ENCODE data around the gene EFR3B.
"Not testable (repeated sequence)": the region's sequence is repeated elsewhere in the genome, so short reads cannot be mapped to it uniquely, and the experiment has no call there.

The EFR3B gene

GRCh38 chr2:25104736-25105135 is 62.9 kb downstream of the EFR3B start:
- no peak for DNase-seq (ENCODE audit: low read depth)

GRCh38 chr2:25105336-25106085 is 63.6 kb downstream of the EFR3B start:
- peak; percentile 18 for DNase-seq (ENCODE audit: low read depth)

GRCh38 chr2:25109822-25110221 is 67.9 kb downstream of the EFR3B start:
- DNase-seq (ENCODE audit: low read depth): no peak

- no peak for DNase-seq (ENCODE audit: low read depth)
Observed at GRCh38 chr2:25112113-25112512, 70.2 kb downstream of the EFR3B start.

GRCh38 chr2:25115249-25115883 is 73.5 kb downstream of the EFR3B start:
- DNase-seq (ENCODE audit: low read depth): no peak

- no peak for DNase-seq (ENCODE audit: low read depth)
Observed at GRCh38 chr2:25115902-25116301, 74.0 kb downstream of the EFR3B start.

GRCh38 chr2:25116956-25117355 is 75.1 kb downstream of the EFR3B start:
- no peak for DNase-seq (ENCODE audit: low read depth)

GRCh38 chr2:25119263-25119662 is 77.4 kb downstream of the EFR3B start:
- no peak for DNase-seq (ENCODE audit: low read depth)

- DNase-seq (ENCODE audit: low read depth): no peak
Observed at GRCh38 chr2:25122367-25122766, 80.5 kb downstream of the EFR3B start.

GRCh38 chr2:25123682-25124081 is 81.8 kb downstream of the EFR3B start:
- no peak for DNase-seq (ENCODE audit: low read depth)

GRCh38 chr2:25125189-25125588 is 83.3 kb downstream of the EFR3B start:
- no peak for DNase-seq (ENCODE audit: low read depth)

- DNase-seq (ENCODE audit: low read depth): no peak
Observed at GRCh38 chr2:25125976-25126375, 84.1 kb downstream of the EFR3B start.

- not testable (repeated sequence) for DNase-seq (ENCODE audit: low read depth)
Observed at GRCh38 chr2:25127071-25127470, 85.2 kb downstream of the EFR3B start.

GRCh38 chr2:25127646-25128045 is 85.8 kb downstream of the EFR3B start:
- no peak for DNase-seq (ENCODE audit: low read depth)

- no peak for DNase-seq (ENCODE audit: low read depth)
Observed at GRCh38 chr2:25129901-25130520, 88.1 kb downstream of the EFR3B start.

GRCh38 chr2:25131253-25131566 is 89.3 kb downstream of the EFR3B start:
- DNase-seq (ENCODE audit: low read depth): no peak

- DNase-seq (ENCODE audit: low read depth): no peak
Observed at GRCh38 chr2:25131567-25132298, 89.9 kb downstream of the EFR3B start.

GRCh38 chr2:25132299-25132635 is 90.4 kb downstream of the EFR3B start:
- no peak for DNase-seq (ENCODE audit: low read depth)

- no peak for DNase-seq (ENCODE audit: low read depth)
Observed at GRCh38 chr2:25132693-25133092, 90.8 kb downstream of the EFR3B start.

- not testable (repeated sequence) for DNase-seq (ENCODE audit: low read depth)
Observed at GRCh38 chr2:25140535-25140934, 98.7 kb downstream of the EFR3B start.

- no peak for DNase-seq (ENCODE audit: low read depth)
Observed at GRCh38 chr2:25141120-25141519, 99.2 kb downstream of the EFR3B start.

- DNase-seq (ENCODE audit: low read depth): no peak
Observed at GRCh38 chr2:25145803-25146202, 103.9 kb downstream of the EFR3B start.

- DNase-seq (ENCODE audit: low read depth): no peak
Observed at GRCh38 chr2:25146896-25147295, 105.0 kb downstream of the EFR3B start.
